ENCODE data around the gene CAB39. TPM values are rescaled to one million over a fixed set of nuclear protein-coding genes. Genes with fewer than 3 reads are reported as not detected.
"Not testable (repeated sequence)": the region's sequence is repeated elsewhere in the genome, so short reads cannot be mapped to it uniquely, and the experiment has no call there.

CAB39 gene
- total RNA-seq, 1 experiment from 2014 or later = 39.9 TPM

DNA sequence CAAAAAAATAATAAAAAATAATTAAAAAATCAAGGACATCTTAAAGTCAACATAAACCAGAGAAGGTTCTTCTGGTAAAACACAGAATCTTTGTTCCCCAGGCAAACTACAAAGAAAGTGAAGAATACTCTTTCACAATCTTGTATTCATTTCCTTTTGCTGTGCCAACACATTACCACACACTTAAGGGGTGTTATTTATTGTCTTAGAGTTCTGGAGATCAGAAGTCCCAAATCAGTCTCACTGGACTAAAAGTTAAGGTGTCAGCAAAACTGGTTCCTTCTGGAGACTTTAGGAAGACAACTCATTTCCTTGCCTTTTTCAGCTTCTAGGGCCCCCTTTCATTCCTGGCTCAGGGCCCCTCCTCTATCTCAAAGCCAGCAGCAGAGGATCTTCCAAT lies 12.2 kb upstream of the CAB39 start:
- Histone ChIP-seq H3K9me3 (ENCODE audit: control insufficient read depth, insufficient read depth, low read depth, low read length) (no peaks in the 10 kb centered on the region), H3K36me3 (ENCODE audit: control insufficient read depth, insufficient read depth, low read length) (no peaks in the 10 kb centered on the region), H3K4me1 (ENCODE audit: control insufficient read depth, insufficient read depth, low read length) (no peaks in the 10 kb centered on the region), H3K27ac (ENCODE audit: low read length) (no peak overlapping the region), H3K4me3 (ENCODE audit: low read depth in 2 of 2, low read length in 2 of 2) (no peak overlapping the region), H3K27me3 (ENCODE audit: control insufficient read depth, insufficient read depth, low read length) (no peaks in the 10 kb centered on the region)
- BruUV-seq (replicated peaks) = no TSS peak
- ATAC-seq = no peak
- TF ChIP-seq SIN3A (IDR thresholded peaks at IDR 0.05; ENCODE audit: borderline replicate concordance, insufficient read depth, low read depth, low read length) (no peak), TCF7L2 (IDR thresholded peaks at IDR 0.05; ENCODE audit: low read depth, low read length) (no peak), POLR2AphosphoS5 (IDR thresholded peaks at IDR 0.05; ENCODE audit: low read depth, low read length) (no peak)
- TF ChIP-seq, protein P1, sequence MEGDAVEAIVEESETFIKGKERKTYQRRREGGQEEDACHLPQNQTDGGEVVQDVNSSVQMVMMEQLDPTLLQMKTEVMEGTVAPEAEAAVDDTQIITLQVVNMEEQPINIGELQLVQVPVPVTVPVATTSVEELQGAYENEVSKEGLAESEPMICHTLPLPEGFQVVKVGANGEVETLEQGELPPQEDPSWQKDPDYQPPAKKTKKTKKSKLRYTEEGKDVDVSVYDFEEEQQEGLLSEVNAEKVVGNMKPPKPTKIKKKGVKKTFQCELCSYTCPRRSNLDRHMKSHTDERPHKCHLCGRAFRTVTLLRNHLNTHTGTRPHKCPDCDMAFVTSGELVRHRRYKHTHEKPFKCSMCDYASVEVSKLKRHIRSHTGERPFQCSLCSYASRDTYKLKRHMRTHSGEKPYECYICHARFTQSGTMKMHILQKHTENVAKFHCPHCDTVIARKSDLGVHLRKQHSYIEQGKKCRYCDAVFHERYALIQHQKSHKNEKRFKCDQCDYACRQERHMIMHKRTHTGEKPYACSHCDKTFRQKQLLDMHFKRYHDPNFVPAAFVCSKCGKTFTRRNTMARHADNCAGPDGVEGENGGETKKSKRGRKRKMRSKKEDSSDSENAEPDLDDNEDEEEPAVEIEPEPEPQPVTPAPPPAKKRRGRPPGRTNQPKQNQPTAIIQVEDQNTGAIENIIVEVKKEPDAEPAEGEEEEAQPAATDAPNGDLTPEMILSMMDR (IDR thresholded peaks at IDR 0.05) = no peak
- TF ChIP-seq, protein P2, sequence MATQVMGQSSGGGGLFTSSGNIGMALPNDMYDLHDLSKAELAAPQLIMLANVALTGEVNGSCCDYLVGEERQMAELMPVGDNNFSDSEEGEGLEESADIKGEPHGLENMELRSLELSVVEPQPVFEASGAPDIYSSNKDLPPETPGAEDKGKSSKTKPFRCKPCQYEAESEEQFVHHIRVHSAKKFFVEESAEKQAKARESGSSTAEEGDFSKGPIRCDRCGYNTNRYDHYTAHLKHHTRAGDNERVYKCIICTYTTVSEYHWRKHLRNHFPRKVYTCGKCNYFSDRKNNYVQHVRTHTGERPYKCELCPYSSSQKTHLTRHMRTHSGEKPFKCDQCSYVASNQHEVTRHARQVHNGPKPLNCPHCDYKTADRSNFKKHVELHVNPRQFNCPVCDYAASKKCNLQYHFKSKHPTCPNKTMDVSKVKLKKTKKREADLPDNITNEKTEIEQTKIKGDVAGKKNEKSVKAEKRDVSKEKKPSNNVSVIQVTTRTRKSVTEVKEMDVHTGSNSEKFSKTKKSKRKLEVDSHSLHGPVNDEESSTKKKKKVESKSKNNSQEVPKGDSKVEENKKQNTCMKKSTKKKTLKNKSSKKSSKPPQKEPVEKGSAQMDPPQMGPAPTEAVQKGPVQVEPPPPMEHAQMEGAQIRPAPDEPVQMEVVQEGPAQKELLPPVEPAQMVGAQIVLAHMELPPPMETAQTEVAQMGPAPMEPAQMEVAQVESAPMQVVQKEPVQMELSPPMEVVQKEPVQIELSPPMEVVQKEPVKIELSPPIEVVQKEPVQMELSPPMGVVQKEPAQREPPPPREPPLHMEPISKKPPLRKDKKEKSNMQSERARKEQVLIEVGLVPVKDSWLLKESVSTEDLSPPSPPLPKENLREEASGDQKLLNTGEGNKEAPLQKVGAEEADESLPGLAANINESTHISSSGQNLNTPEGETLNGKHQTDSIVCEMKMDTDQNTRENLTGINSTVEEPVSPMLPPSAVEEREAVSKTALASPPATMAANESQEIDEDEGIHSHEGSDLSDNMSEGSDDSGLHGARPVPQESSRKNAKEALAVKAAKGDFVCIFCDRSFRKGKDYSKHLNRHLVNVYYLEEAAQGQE (IDR thresholded peaks at IDR 0.05; ENCODE audit: insufficient read depth in 1 of 2, low read depth in 2 of 2, low read length in 1 of 2) = no peak
- DNase-seq (ENCODE audit: low read depth, low spot score) = no peak
- intact Hi-C loops (cut with micrococcal nuclease; ENCODE audit: unreplicated experiment) = no loop called here
- CTCF ChIA-PET = no interaction called here
- POLR2A ChIA-PET = no interaction called here
- in situ Hi-C loops (cut with HindIII; ENCODE audit: low pct_unique_long_range_greater_than_20kb, low sequenced_read_pairs) = no loop called here

DNA sequence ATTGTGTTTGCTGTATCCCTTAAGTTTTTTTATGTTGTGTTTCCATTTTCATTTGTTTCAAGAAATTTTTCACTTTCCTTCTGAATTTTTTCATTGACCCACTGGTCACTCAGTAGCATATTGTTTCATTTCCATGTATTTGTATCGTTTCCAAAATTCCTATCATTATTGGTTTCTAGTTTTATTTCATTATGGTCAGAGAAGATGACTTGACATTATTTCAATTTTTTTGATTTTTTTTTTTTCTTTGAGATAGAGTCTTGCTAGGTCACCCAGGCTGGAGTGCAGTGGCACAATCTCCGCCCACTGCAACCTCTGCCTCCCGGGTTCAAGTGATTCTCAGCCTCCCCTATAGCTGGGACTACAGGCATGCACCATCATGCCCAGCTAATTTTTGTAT lies 11.3 kb upstream of the CAB39 start:
- in situ Hi-C loops (cut with HindIII; ENCODE audit: low pct_unique_long_range_greater_than_20kb, low sequenced_read_pairs) (no loop called here), intact Hi-C loops (cut with micrococcal nuclease; ENCODE audit: unreplicated experiment) (no loop called here)
- ATAC-seq (no peak), DNase-seq (ENCODE audit: low read depth, low spot score) (no peak)
- H3K4me3 ChIP-seq (ENCODE audit: low read depth in 2 of 2, low read length in 2 of 2) = no peak overlapping the region
- ChIA-PET CTCF (interaction anchor here (0.6 kb wide), 1 partner anchor 517 kb away, joined by 3 read pairs; no protein-coding TSS in a partner anchor), POLR2A (no interaction called here)
- H3K27ac ChIP-seq (ENCODE audit: low read length) = no peak overlapping the region
- BruUV-seq (replicated peaks) = no TSS peak
- no peaks in the 10 kb centered on the region for H3K9me3 ChIP-seq (ENCODE audit: control insufficient read depth, insufficient read depth, low read depth, low read length)
- H3K27me3 ChIP-seq (ENCODE audit: control insufficient read depth, insufficient read depth, low read length) = no peaks in the 10 kb centered on the region
- no peaks in the 10 kb centered on the region for H3K36me3 ChIP-seq (ENCODE audit: control insufficient read depth, insufficient read depth, low read length)
- H3K4me1 ChIP-seq (ENCODE audit: control insufficient read depth, insufficient read depth, low read length) = no peaks in the 10 kb centered on the region
- TF ChIP-seq TCF7L2 (IDR thresholded peaks at IDR 0.05; ENCODE audit: low read depth, low read length) (no peak), POLR2AphosphoS5 (IDR thresholded peaks at IDR 0.05; ENCODE audit: low read depth, low read length) (no peak)
- TF ChIP-seq, protein P2 (IDR thresholded peaks at IDR 0.05; ENCODE audit: insufficient read depth in 1 of 2, low read depth in 2 of 2, low read length in 1 of 2) = no peak
- TF ChIP-seq, protein P1 (IDR thresholded peaks at IDR 0.05) = no peak

DNA sequence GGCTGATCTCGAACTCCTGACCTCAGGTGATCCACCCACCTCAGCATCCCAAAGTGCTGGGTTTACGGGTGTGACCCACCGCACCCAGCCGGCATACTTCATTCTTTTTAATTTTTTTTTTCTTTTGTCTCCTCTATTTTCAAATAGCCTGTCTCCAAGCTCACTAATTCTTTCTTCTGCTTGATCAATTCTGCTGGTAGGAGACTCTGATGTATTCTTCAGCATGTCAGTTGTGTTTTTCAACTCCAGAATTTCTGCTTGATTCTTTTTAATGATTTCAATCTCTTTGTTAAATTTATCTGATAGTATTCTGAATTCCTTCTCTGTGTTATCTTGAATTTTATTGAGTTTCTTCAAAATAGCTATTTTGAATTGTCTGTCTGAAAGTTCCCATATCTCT lies 10.2 kb upstream of the CAB39 start:
- H3K4me3 ChIP-seq (ENCODE audit: low read depth in 2 of 2, low read length in 2 of 2); in situ Hi-C loops (cut with HindIII; ENCODE audit: low pct_unique_long_range_greater_than_20kb, low sequenced_read_pairs); H3K9me3 ChIP-seq (ENCODE audit: control insufficient read depth, insufficient read depth, low read depth, low read length); H3K27me3 ChIP-seq (ENCODE audit: control insufficient read depth, insufficient read depth, low read length); H3K36me3 ChIP-seq (ENCODE audit: control insufficient read depth, insufficient read depth, low read length); BruUV-seq (replicated peaks); H3K4me1 ChIP-seq (ENCODE audit: control insufficient read depth, insufficient read depth, low read length); DNase-seq (ENCODE audit: low read depth, low spot score); CTCF ChIA-PET; ATAC-seq; intact Hi-C loops (cut with micrococcal nuclease; ENCODE audit: unreplicated experiment); H3K27ac ChIP-seq (ENCODE audit: low read length): not testable (repeated sequence)
- POLR2A ChIA-PET = interaction anchor here (0.7 kb wide), 1 partner anchor 14 kb away, joined by 15 read pairs; no protein-coding TSS in a partner anchor
